ENCODE measurements around the gene MAGOH.
"Not testable (repeated sequence)": the region's sequence is repeated elsewhere in the genome, so short reads cannot be mapped to it uniquely, and the experiment has no call there.

MAGOH gene

DNA sequence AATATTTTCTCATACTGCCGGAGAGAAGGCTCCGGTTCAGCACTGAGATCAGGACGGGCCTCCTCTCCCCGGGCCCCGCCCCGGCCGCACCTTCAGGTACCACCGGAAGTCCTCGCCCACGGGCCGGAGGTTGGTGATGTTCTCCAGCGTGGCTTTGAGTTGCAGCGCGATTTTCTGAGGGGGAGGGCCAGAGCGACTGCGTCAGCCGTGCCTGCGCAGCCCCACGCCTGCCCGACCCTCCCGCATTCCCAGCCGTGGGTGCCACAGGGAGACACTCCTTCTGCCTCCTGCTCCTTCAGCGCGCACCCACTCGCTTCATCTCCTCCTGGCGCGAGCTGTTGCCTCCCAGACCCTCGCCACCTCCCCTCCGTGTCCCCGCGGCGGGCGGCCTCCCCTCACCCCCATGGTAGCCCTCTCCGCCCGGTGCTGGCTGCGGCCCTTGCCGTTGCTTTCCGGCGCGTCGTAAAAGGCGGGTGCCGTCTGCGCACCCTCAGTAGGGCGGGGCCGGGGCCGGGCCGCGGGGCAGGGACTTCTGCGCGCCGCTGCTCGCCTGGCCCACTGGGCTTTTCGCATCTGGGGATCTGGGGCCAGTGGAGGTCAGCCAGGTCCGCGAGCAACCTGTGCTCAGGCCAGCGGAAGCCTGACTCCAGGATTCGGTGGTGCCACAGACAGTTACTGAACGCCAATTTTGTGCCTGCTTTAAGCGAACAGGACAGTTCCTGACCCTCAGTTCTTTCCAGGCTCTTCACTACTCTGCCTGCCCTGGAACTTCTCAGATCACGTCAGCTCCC lies 18.0 kb downstream of the MAGOH start, which contains the start of gene CZIB:
TSS of gene CZIB (minus strand) at position 464 of the 791 bp plus-strand sequence. CDS start at position 405, 59 bp downstream.
- DNase-seq (ENCODE audit: low spot score) = peak; percentile 96

DNA sequence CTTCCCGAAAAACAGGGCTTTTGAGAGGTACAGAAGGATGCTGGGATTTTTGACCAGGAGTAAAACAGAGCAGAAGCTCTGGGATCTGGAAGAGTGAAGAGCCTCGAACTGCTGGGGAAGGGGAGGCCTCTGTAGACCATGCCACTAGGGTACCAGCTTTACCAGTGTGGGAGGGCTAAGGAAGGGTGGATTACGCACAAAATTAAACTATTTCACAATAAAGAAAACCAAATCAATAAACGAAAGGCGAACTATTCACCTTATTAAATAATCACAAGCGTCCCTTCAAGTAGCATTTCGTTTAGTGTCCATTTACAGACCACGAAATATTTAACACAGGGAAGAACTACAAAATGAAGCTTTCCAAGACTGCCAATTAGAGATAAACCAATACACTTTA lies 18.6 kb downstream of the MAGOH start:
- DNase-seq (ENCODE audit: low spot score) = no peak

DNA sequence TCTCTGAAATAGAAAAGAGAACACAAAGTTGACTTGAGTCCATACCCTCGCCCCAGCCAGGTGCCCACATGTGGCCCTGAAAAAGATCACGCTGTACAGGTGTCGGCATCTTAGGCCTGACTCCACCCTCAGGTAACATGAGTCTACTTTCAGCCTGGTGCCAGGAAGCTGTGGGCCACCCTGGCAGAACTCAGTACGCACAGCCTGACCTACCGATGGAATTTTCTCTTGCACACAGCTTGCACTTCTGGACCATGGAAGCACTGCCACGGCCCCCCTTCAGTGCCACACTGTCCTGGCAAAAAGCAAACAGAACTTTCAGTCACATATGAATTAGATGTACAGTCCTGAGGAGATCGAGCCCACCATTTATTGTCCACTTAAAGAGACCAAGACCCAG lies 20.1 kb downstream of the MAGOH start:
- DNase-seq (ENCODE audit: low spot score) = no peak

DNA sequence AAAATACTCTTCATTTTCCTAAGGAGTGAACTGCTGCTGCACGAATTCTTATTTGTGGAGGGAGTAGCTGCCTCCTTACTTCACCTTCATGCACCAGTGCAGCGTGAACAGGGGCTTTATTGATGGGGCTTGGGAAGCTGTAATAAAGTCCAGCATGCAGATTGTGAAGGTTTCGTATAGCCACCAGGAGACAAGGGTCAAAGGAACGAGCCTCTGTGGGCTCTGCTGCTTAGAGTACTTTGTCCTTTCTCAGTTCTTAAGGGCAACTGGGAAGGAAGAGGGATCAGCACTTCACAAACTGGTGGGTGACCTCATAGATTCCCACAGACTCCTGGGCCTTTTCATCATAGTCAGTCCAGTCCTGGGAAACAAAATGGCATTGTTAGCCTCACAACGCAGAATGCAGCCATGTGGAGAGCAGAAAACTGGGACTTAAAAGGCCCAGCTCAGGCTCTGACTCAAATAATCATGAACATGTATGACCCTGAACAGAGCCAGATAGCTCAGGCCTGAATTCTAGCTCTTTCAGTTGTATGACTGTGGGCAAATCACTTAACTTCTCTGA lies 23.9 kb downstream of the MAGOH start:
- no peak for DNase-seq (ENCODE audit: low spot score)

DNA sequence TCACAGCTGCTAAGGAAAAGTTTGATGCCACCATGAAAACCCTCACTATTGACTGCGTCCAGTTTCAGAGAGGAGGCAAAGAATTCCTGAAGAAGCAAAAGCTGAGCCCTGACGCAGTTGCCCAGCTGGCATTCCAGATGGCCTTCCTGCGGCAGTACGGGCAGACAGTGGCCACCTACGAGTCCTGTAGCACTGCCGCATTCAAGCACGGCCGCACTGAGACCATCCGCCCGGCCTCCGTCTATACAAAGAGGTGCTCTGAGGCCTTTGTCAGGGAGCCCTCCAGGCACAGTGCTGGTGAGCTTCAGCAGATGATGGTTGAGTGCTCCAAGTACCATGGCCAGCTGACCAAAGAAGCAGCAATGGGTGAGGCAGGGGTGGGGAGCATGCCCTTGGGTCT lies 27.4 kb downstream of the MAGOH start:
- no peak for DNase-seq (ENCODE audit: low spot score)

DNA sequence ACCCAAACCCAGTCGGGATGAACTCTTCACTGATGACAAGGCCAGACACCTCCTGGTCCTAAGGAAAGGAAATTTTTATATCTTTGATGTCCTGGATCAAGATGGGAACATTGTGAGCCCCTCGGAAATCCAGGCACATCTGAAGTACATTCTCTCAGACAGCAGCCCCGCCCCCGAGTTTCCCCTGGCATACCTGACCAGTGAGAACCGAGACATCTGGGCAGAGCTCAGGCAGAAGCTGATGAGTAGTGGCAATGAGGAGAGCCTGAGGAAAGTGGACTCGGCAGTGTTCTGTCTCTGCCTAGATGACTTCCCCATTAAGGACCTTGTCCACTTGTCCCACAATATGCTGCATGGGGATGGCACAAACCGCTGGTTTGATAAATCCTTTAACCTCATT lies 28.0 kb downstream of the MAGOH start:
- no peak for DNase-seq (ENCODE audit: low spot score)

DNA sequence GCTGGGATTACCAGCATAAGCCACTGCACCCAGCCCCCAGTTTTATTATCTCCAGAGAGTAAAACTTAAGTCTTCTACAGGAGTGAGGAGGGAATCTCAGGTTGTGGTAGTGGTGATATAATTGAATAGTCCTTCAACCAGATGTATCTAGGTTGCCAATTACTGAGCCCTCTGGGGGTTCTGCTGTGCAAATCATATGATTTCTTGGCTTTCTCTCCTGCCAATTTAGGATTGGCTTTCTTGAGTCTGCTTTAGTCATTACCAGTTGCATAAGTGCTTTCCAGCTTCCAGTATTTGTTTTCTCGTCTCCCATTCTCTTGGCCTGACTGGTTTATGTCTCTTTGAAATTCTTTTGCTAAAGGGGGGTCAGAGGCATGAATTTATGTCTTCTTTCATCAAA lies 30.6 kb downstream of the MAGOH start:
- no peak for DNase-seq (ENCODE audit: low spot score)

DNA sequence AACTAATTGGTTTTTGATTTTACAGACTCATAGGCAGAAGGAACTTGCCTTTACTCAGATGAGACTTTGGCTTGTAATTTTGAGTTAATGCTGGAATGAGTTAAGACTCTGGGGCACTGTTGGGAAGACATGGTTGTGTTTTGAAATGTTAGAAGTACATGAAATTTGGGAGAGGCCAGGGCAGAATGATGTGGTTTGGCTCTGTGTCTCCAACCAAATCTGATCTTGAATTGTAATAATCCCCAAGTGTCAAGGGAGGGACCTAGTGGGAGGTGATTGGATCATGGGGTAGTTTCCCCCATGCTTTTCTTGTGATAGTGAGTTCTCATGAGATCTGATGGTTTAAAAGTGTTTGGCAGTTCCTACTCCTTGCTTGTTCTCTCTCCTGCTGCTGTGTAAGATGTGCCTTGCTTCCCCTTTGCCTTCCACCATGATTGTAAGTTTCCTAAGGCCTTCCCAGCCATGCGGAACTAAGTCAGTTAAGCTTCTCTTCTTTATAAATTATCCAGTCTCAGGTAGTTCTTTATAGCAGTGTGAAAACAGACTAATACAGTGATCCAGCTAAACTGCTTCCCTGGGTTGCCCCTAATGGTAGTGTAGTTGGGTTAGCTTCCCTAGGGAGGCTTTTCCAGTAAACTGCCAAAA lies 31.5 kb downstream of the MAGOH start:
- DNase-seq (ENCODE audit: low spot score) = no peak

DNA sequence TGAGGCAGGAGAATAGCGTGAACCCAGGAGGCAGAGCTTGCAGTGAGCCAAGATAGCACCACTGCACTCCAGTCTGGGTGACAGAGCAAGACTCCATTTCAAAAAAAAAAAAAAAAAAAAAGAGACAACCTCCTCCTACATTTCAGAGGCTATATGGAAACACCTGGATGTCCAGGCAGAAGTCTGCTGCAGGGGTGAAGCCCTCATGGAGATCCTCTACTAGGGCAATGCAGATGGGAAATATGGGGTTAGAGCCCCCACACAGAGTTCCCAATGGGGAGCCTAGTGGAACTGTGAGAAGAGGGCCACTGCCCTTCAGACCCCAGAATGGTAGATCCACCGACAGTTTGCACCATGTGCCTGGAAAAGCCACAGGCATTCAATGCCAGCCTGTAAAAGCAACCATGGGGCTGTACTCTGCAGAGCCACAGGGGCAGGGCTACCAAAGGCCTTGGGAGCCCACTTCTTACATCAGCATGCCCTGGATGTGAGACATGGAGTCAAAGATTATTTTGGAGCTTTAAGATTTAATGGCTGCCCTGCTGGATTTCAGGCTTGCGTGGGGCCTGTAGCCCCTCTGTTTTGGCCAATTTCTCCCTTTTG lies 32.1 kb downstream of the MAGOH start:
- not testable (repeated sequence) for DNase-seq (ENCODE audit: low spot score)

DNA sequence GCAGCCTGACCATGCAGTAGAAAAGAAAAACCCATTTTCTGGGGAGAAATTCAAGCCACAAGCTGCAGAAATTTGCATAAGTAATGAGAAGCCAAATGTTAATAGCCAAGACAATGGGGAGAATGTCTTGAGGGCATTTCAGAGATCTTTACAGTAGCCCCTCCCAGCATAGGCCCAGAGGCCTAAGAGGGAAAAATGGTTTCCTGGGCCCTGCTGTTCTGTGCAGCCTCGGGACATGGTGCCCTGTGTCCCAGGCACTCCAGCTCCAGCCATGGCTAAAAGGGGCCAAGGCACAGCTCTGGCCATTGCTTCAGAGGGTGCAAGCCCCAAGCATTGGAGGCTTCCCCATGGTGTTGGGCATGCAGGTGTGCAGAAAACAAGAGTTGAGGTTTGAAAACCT lies 32.8 kb downstream of the MAGOH start:
- DNase-seq (ENCODE audit: low spot score) = not testable (repeated sequence)

DNA sequence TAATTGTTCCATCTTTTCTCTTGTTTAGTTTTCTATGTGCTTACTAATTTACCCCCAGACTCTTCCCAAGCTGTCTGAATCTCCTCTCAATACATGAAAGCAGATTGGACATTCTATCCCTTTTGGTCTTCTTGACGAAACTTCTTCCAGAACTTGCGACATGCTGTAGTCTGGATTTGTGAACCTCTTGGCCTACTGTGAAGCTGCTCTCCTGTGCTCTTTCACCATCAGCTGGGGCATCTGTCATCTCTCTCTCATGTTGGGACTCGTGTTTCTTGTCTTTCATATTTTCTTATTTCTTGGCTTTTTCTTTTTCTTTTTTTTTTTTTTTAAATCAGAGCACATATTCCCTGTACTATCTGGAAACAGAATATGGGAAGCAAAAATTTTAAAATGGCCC lies 34.9 kb downstream of the MAGOH start:
- no peak for DNase-seq (ENCODE audit: low spot score)

DNA sequence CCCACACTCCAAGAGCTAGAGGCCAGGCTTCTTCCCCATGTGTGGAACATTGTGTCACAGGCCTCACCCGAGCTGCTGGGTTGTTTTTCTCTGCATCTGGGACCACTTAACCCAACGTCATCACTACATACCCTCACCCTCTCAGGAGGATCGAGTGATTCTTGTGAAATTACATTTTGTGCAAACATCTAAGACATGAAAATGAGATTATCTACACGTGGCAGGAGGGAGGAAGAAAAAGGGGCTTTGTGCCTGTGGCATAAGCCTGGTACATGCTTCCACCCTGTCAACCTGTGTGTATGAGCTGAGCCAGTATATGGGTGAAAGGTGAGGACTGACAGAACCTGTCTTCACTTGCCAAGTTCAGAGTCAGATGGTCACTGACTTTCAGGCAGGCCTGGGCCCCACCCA lies 40.1 kb downstream of the MAGOH start:
- peak; percentile 44 for DNase-seq (ENCODE audit: low spot score)

DNA sequence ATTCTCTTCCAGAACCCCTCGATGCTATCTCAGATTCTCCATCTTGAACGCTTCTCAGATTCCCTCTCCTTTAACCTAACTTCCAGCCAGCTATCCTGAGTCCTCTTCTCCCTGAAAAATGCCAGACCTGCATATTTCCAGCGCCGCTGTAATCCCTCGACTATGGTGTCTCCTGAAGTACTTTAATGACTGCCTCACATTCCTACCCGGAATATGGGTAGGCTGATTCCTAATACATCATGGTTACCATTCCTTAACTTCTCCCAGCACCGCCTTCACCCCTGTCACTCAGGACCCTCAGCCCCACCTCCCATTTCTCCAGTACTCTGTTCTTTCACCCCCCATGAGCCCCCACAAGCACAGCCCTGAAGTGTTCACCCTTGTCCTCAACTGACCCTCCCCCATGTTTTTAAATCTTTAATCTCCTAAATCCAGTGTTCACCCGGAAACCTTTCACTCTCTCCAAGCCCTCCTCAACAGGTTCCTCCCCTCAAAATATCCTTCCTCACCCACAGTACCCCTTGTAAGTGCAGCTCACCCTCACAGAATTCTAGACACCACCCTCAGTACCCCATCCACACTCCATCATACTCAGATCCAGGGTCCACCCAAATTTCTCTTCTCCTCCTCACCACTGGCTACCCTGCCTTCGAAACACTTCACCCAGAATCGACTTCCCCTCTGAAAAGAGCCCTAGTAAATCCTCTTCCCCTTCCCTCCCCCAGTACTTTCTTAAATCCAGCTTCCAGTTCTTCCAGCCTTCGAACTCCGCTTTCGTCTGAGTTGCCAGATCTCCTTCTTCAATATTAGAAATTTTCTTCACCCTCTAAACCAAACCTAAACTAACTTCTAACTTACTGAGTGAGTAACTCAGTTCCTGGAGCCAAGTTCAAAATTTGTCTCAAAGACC lies 40.8 kb downstream of the MAGOH start:
- no peak for DNase-seq (ENCODE audit: low spot score)

DNA sequence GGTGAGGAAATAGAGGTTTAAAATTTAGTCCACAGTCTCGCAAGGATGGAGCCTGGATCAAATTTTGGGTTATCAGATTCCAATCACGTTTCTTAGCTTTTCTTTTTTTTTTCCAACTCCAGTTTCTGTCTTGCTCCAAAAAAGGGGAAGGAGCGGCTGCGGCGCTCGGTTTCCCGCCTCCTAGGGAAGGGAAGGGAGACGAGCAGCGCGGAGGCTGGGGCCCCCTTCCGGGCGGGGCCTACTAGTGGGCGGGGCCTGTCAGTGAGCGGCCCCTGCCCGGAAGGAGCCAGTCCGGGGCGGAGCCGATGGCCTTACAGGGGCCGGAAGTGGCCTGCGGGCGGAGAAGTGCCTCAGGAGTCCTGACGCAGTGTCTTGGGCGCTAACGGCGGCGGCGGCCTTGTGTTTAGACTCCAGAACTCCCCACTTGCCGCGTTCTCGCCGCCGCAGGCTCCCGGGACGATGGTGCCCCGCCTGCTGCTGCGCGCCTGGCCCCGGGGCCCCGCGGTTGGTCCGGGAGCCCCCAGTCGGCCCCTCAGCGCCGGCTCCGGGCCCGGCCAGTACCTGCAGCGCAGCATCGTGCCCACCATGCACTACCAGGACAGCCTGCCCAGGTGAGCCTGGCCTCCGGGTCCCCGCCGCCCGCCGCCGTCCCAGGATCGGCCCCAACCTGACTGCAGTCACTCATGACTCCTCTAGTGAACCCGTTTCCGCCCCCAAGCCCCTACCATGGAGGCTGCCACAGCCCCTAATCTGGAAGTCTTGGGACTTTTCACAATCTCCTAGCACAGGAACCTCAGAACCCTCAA lies 41.6 kb downstream of the MAGOH start, which contains the start of gene CPT2:
TSS of gene CPT2 (plus strand) at position 340 of the 806 bp plus-strand sequence. CDS start at position 460, 120 bp downstream.
- DNase-seq (ENCODE audit: low spot score) = peak; percentile 99

DNA sequence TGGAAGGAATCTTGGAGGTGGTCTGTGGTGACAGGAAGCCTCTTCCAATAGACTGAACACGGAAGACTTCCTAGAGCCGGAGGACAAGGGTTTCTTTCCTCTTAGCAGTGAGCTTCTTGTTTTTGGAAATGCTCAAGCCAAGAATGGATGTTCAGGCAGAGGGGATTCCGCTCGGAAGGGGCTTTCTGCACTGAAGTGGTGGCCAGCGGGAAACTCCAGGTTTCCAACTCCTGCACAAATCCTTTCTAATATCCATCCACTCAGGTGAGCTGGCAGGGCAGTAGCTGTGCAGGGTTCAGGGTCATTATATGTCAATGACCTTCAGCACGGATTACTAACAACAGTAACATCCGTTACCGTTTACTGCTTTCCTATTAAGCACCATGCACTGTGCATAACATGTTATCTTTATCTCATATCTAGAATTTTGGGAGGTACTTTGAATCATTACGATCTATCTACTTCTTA lies 42.3 kb downstream of the MAGOH start:
- DNase-seq (ENCODE audit: low spot score) = no peak

DNA sequence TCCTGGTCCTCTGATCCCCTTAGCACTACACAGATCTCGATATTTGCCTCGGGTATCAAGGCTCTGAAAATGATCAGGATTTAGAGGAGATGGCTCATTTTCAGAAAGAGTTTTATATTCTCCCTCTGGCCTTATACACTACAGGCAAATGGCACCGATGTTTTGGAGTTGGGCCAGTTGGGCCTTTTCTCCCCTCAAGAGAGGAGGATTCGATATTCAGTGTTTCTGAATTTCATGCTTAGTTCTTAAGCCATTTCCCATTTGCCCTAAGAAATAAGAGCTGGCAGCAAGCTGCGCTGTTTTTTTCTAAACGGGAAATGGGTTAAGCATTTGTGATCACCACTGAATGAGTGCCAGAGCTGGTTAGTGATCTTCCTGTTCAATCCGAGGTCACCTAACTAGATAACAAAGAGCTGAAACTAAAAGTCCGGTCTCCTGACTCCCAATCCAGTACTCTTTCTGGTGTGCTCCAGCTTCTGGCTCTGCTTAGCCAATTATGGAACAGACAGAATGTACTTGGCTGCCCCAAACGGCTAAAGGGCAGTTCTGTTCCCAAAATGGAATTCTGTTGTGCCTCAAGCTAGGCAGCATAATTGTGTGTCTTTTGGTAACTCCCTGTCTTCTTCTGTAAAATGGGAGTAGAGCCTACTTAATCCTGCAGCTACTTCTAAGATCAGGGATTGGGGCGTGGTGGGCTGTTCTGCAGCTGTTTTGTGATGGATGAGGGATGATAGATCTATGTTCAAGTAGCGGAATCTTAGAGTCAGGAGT lies 42.9 kb downstream of the MAGOH start:
- no peak for DNase-seq (ENCODE audit: low spot score)

DNA sequence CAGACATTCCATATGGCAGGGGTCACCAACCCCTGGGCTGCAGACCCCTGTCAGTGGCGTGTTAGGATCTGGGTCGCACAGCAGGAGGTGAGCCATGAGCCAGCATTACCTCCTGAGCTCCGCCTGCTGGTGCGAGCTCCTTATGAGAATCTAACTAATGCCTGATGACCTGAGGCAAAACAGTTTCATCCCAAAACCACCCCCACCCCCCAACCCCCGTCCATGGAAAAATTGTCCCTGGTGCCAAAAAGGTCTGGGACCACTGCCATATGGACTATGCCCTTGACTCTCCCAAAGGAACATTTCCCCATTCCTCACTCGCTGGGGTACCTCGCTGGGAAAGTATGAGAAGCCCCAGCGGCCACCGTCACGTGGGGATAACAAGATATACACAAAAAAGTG lies 48.1 kb downstream of the MAGOH start:
- no peak for DNase-seq (ENCODE audit: low spot score)

DNA sequence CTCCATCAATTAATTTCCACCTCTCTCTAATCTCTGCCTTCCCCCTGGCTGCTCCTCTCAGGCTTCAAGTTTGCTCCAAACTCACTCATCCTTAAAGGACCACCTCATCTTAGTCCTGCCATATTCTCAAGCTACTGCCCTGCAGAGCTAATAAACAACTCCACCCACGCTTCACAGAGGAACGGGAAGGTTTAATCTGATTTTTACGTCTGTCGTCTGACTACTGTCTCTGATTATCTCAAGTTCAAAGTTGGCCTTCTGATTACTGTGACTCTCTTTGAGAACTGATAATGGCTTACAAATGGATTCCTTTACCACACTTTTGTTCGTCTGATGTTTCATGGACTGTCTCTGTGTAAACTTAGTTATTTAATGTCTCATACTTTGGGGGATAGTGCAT lies 49.3 kb downstream of the MAGOH start:
- DNase-seq (ENCODE audit: low spot score) = no peak

DNA sequence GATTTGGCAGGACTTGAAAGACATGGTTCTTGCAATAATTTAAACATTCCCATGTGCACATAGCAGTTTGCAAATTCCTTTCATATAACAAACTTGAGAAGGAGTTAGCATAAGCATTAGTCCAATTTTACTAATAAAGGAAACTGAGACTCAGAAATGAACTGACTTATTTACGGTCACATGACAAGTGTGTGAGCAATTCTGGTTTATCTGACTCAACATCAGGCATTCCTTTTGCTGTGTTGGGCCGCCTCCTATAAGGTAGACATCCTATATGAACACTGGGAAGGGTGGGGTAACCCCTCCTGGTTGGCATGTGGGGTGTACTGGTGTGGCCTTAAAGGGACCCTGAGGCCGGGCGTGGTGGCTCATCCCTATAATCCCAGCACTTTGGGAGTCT lies 50.2 kb downstream of the MAGOH start:
- DNase-seq (ENCODE audit: low spot score) = no peak

DNA sequence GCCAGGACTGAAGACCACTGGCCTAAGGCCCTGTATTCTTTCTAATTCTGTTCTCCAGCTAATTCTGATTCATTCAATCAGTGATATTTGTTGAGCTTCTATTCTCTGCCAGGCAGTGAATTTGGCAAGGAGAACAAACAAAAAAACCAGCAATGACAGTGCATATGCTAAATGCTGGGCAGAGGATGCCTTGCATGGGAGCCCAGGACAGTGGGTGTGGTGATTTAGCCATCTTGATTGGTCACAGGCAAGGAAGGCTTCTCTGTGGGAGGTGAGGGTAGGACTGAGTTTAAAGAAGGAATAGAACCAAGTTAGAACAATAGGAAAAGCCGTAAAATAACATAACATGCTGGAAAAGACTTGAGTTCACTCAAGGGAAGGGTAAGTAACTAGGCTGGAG lies 50.9 kb downstream of the MAGOH start:
- DNase-seq (ENCODE audit: low spot score) = no peak
